ENCODE data around the gene CHMP6. TPM values are rescaled to one million over a fixed set of nuclear protein-coding genes. Genes with fewer than 3 reads are reported as not detected.

Gene CHMP6
- total and polyA plus RNA-seq, 12 donors = 17.5 to 30.6 (median 22.8) TPM

GRCh38 chr17:80970762-80971703, 20.6 kb upstream of the CHMP6 start:
- Histone ChIP-seq H3K9me3 (no peaks in the 10 kb centered on the region), H3K4me1 (peaks cover 4 to 27% (median 20%) of the 10 kb centered on the region in 9 donors), H3K36me3 (peaks cover 0 to under 1% (median 0%) of the 10 kb centered on the region in 9 donors), H3K27ac (no peak overlapping the region), H3K27me3 (peaks cover 0 to 42% (median 15%) of the 10 kb centered on the region in 7 donors), H3K4me3 (no peak overlapping the region)
- TF ChIP-seq, protein P1, sequence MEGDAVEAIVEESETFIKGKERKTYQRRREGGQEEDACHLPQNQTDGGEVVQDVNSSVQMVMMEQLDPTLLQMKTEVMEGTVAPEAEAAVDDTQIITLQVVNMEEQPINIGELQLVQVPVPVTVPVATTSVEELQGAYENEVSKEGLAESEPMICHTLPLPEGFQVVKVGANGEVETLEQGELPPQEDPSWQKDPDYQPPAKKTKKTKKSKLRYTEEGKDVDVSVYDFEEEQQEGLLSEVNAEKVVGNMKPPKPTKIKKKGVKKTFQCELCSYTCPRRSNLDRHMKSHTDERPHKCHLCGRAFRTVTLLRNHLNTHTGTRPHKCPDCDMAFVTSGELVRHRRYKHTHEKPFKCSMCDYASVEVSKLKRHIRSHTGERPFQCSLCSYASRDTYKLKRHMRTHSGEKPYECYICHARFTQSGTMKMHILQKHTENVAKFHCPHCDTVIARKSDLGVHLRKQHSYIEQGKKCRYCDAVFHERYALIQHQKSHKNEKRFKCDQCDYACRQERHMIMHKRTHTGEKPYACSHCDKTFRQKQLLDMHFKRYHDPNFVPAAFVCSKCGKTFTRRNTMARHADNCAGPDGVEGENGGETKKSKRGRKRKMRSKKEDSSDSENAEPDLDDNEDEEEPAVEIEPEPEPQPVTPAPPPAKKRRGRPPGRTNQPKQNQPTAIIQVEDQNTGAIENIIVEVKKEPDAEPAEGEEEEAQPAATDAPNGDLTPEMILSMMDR (IDR thresholded peaks at IDR 0.05) = peak in 2 of 9 donors; percentile 1 to 7
- WGBS, 2 donors = 54 to 55% methylated on average over 26 of the region's 26 CpGs
- intact Hi-C loops (cut with DNase I) = loop anchor here in 3 of 10 donors (1.0 to 5.0 kb wide), 2 partner anchors 104 to 105 kb away; no protein-coding TSS in a partner anchor
- ATAC-seq = peak in 1 of 8 donors; percentile 19
- DNase-seq = no peak

DNA sequence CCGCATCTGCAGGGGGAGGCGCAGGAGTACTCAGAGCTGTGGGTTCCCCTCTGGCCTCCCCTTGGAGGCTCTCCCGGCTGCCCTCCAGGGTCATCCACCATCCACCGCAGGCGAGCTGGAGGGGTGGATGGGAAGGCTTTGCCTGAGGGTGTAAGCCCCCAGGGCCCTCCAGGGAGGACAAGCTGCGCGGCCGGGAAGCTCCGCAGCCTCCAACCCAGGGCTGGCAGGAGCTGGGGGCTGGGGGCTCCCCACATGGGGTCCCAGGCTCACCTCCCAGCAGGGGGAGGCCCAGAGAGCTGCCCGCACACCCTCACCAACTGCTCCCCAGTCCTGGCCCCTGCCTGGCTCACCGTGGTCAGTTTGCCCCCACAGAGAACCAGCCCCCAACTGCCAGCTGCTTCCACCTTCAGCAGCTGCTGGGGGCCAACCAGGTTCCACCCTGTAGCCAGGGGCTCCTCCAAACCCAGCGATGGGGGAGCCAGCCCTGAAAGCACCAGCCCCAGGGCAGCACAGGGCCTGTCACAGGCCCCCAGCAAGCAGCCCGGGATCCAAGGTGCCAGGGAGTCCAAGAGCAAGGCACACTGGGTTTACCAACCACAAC, 19.8 kb upstream of the CHMP6 start:
- H3K27ac ChIP-seq = no peak overlapping the region
- intact Hi-C loops (cut with DNase I) = loop anchor here in 2 of 10 donors (2.0 to 5.0 kb wide), 2 partner anchors 105 to 547 kb away; no protein-coding TSS in a partner anchor
- no peaks in the 10 kb centered on the region for H3K9me3 ChIP-seq
- no peak for DNase-seq
- peaks cover 0 to 42% (median 15%) of the 10 kb centered on the region in 7 donors for H3K27me3 ChIP-seq
- 83 to 84% methylated on average over 12 to 13 of the region's 13 CpGs for WGBS, 2 donors
- no peaks in the 10 kb centered on the region for H3K36me3 ChIP-seq
- TF ChIP-seq, protein P1 (IDR thresholded peaks at IDR 0.05) = no peak
- peaks cover 4 to 27% (median 20%) of the 10 kb centered on the region in 9 donors for H3K4me1 ChIP-seq
- no peak for ATAC-seq
- no peak overlapping the region for H3K4me3 ChIP-seq

- no peak for DNase-seq
- no peak for ATAC-seq
- WGBS, 2 donors = 86 to 93% methylated on average over 3 of the region's 3 CpGs
- intact Hi-C loops (cut with DNase I) = loop anchor here in 1 of 10 donors (5.0 kb wide), 1 partner anchor 109 kb away; no protein-coding TSS in a partner anchor
- no peak overlapping the region for H3K4me3 ChIP-seq
- peaks cover 3 to 21% (median 15%) of the 10 kb centered on the region in 9 donors for H3K4me1 ChIP-seq
- no peaks in the 10 kb centered on the region for H3K36me3 ChIP-seq
- no peak overlapping the region for H3K27ac ChIP-seq
- H3K27me3 ChIP-seq = peaks cover 0 to 39% (median 26%) of the 10 kb centered on the region in 7 donors
- H3K9me3 ChIP-seq = no peaks in the 10 kb centered on the region
- TF ChIP-seq, protein P1 (IDR thresholded peaks at IDR 0.05) = no peak
These were observed 14.9 kb upstream of the CHMP6 start for GRCh38 chr17:80976701-80977100.

DNA sequence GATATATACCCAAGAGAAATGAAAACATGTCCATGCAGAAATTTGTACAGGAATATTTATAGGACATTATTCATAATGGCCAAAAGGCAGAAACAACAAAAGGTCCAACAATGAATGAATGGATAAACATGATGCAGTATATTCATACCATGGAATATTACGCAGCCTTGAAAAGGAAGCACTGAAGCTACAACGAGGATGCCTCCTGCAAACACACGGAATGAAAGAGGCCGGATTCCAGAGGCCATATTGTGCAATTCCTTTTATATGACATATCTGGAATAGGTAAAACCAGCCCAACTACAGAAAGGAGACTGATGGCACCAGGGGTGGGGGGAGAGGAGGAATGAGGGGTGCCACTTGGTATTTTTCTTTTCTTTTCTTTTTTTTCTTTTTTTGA, 14.5 kb upstream of the CHMP6 start:
- Histone ChIP-seq H3K27ac (no peak overlapping the region), H3K9me3 (no peaks in the 10 kb centered on the region), H3K36me3 (no peaks in the 10 kb centered on the region), H3K27me3 (peaks cover 0 to 34% (median 21%) of the 10 kb centered on the region in 7 donors), H3K4me3 (no peak overlapping the region), H3K4me1 (peaks cover 3 to 21% (median 15%) of the 10 kb centered on the region in 9 donors)
- 93 to 94% methylated on average over 4 of the region's 4 CpGs for WGBS, 2 donors
- TF ChIP-seq, protein P1 (IDR thresholded peaks at IDR 0.05) = no peak
- intact Hi-C loops (cut with DNase I) = loop anchor here in 1 of 10 donors (5.0 kb wide), 1 partner anchor 110 kb away; no protein-coding TSS in a partner anchor
- no peak for DNase-seq
- no peak for ATAC-seq
